ENCODE measurements around the gene KRT75.
A peak's percentile ranks its signal among the peaks of the same experiment; 100 is the strongest.

The KRT75 gene

GRCh38 chr12:52400906-52401305 lies 33.3 kb downstream of the KRT75 start:
- Histone ChIP-seq H3K27me3 (ENCODE audit: insufficient read depth, low read length, poor library complexity) (no peaks in the 10 kb centered on the region), H3K18ac (ENCODE audit: low read length) (no peak overlapping the region), H2BK120ac (ENCODE audit: low read depth, low read length) (no peak overlapping the region), H3K23ac (ENCODE audit: low read length) (no peak overlapping the region), H3K56ac (ENCODE audit: low read length) (no peak overlapping the region), H3K79me2 (ENCODE audit: control insufficient read depth, insufficient read depth, low read length) (no peaks in the 10 kb centered on the region), H3K4me1 (ENCODE audit: control insufficient read depth, low read depth, low read length) (no peaks in the 10 kb centered on the region), H2BK15ac (replicated peaks; ENCODE audit: low read depth) (no peak overlapping the region), H2BK5ac (ENCODE audit: low read length) (no peak overlapping the region), H2AK5ac (ENCODE audit: low read length) (no peak overlapping the region), H3K27ac (ENCODE audit: low read depth, low read length) (no peak overlapping the region), H4K8ac (ENCODE audit: low read depth, low read length) (no peak overlapping the region), H3K4ac (ENCODE audit: low read depth, low read length) (no peak overlapping the region), H3K36me3 (ENCODE audit: control insufficient read depth, insufficient read depth, low read length) (no peaks in the 10 kb centered on the region), H3K79me1 (ENCODE audit: low read length) (no peaks in the 10 kb centered on the region), H4K5ac (ENCODE audit: low read length) (no peak overlapping the region), H3K4me2 (ENCODE audit: low read length) (no peak overlapping the region), H3K4me3 (ENCODE audit: low read length) (no peak overlapping the region), H3K9ac (ENCODE audit: low read length) (no peak overlapping the region)
- no CpG with 5 or more reads among the region's 9 CpGs for WGBS (ENCODE audit: extremely low coverage, insufficient coverage, low lambda C conversion rate)
- no peak for DNase-seq

GRCh38 chr12:52399756-52400155 lies 34.4 kb downstream of the KRT75 start:
- Histone ChIP-seq H2BK15ac (replicated peaks; ENCODE audit: low read depth) (no peak overlapping the region), H2BK5ac (ENCODE audit: low read length) (no peak overlapping the region), H3K79me2 (ENCODE audit: control insufficient read depth, insufficient read depth, low read length) (no peaks in the 10 kb centered on the region), H3K9ac (ENCODE audit: low read length) (no peak overlapping the region), H3K23ac (ENCODE audit: low read length) (no peak overlapping the region), H3K56ac (ENCODE audit: low read length) (no peak overlapping the region), H3K27ac (ENCODE audit: low read depth, low read length) (no peak overlapping the region), H3K18ac (ENCODE audit: low read length) (no peak overlapping the region), H3K4me1 (ENCODE audit: control insufficient read depth, low read depth, low read length) (no peaks in the 10 kb centered on the region), H3K4ac (ENCODE audit: low read depth, low read length) (no peak overlapping the region), H3K36me3 (ENCODE audit: control insufficient read depth, insufficient read depth, low read length) (no peaks in the 10 kb centered on the region), H2AK5ac (ENCODE audit: low read length) (no peak overlapping the region), H3K4me2 (ENCODE audit: low read length) (no peak overlapping the region), H4K8ac (ENCODE audit: low read depth, low read length) (no peak overlapping the region), H4K5ac (ENCODE audit: low read length) (no peak overlapping the region), H3K27me3 (ENCODE audit: insufficient read depth, low read length, poor library complexity) (no peaks in the 10 kb centered on the region), H3K79me1 (ENCODE audit: low read length) (no peaks in the 10 kb centered on the region), H2BK120ac (ENCODE audit: low read depth, low read length) (no peak overlapping the region), H3K4me3 (ENCODE audit: low read length) (no peak overlapping the region)
- no CpG with 5 or more reads among the region's 16 CpGs for WGBS (ENCODE audit: extremely low coverage, insufficient coverage, low lambda C conversion rate)
- no peak for DNase-seq

GRCh38 chr12:52398176-52398575 lies 36.0 kb downstream of the KRT75 start:
- peak; percentile 5 for DNase-seq
- H3K4me3 ChIP-seq (ENCODE audit: low read length): no peak overlapping the region
- no peak overlapping the region for H3K23ac ChIP-seq (ENCODE audit: low read length)
- no peak overlapping the region for H3K4ac ChIP-seq (ENCODE audit: low read depth, low read length)
- H3K4me1 ChIP-seq (ENCODE audit: control insufficient read depth, low read depth, low read length): no peaks in the 10 kb centered on the region
- no peak overlapping the region for H2BK15ac ChIP-seq (replicated peaks; ENCODE audit: low read depth)
- no peak overlapping the region for H3K18ac ChIP-seq (ENCODE audit: low read length)
- no peak overlapping the region for H3K4me2 ChIP-seq (ENCODE audit: low read length)
- no peak overlapping the region for H2BK120ac ChIP-seq (ENCODE audit: low read depth, low read length)
- H3K56ac ChIP-seq (ENCODE audit: low read length): no peak overlapping the region
- H3K79me1 ChIP-seq (ENCODE audit: low read length): no peaks in the 10 kb centered on the region
- H3K27me3 ChIP-seq (ENCODE audit: insufficient read depth, low read length, poor library complexity): no peaks in the 10 kb centered on the region
- no peaks in the 10 kb centered on the region for H3K36me3 ChIP-seq (ENCODE audit: control insufficient read depth, insufficient read depth, low read length)
- no peaks in the 10 kb centered on the region for H3K79me2 ChIP-seq (ENCODE audit: control insufficient read depth, insufficient read depth, low read length)
- no peak overlapping the region for H3K27ac ChIP-seq (ENCODE audit: low read depth, low read length)
- WGBS (ENCODE audit: extremely low coverage, insufficient coverage, low lambda C conversion rate): no CpG with 5 or more reads among the region's 1 CpG
- H2BK5ac ChIP-seq (ENCODE audit: low read length): no peak overlapping the region
- H4K5ac ChIP-seq (ENCODE audit: low read length): no peak overlapping the region
- H2AK5ac ChIP-seq (ENCODE audit: low read length): no peak overlapping the region
- no peak overlapping the region for H3K9ac ChIP-seq (ENCODE audit: low read length)
- no peak overlapping the region for H4K8ac ChIP-seq (ENCODE audit: low read depth, low read length)

- no peak overlapping the region for H3K9ac ChIP-seq (ENCODE audit: low read length)
- no peak overlapping the region for H3K56ac ChIP-seq (ENCODE audit: low read length)
- H3K23ac ChIP-seq (ENCODE audit: low read length): no peak overlapping the region
- H3K79me1 ChIP-seq (ENCODE audit: low read length): no peaks in the 10 kb centered on the region
- no peak overlapping the region for H2BK15ac ChIP-seq (replicated peaks; ENCODE audit: low read depth)
- no CpG with 5 or more reads among the region's 8 CpGs for WGBS (ENCODE audit: extremely low coverage, insufficient coverage, low lambda C conversion rate)
- H4K5ac ChIP-seq (ENCODE audit: low read length): no peak overlapping the region
- H3K27me3 ChIP-seq (ENCODE audit: insufficient read depth, low read length, poor library complexity): no peaks in the 10 kb centered on the region
- H2BK5ac ChIP-seq (ENCODE audit: low read length): no peak overlapping the region
- H4K8ac ChIP-seq (ENCODE audit: low read depth, low read length): no peak overlapping the region
- no peak overlapping the region for H3K4me3 ChIP-seq (ENCODE audit: low read length)
- no peak overlapping the region for H2BK120ac ChIP-seq (ENCODE audit: low read depth, low read length)
- H3K4me1 ChIP-seq (ENCODE audit: control insufficient read depth, low read depth, low read length): no peaks in the 10 kb centered on the region
- no peak overlapping the region for H2AK5ac ChIP-seq (ENCODE audit: low read length)
- H3K4me2 ChIP-seq (ENCODE audit: low read length): no peak overlapping the region
- no peaks in the 10 kb centered on the region for H3K79me2 ChIP-seq (ENCODE audit: control insufficient read depth, insufficient read depth, low read length)
- H3K27ac ChIP-seq (ENCODE audit: low read depth, low read length): no peak overlapping the region
- no peak for DNase-seq
- H3K18ac ChIP-seq (ENCODE audit: low read length): no peak overlapping the region
- no peak overlapping the region for H3K4ac ChIP-seq (ENCODE audit: low read depth, low read length)
- no peaks in the 10 kb centered on the region for H3K36me3 ChIP-seq (ENCODE audit: control insufficient read depth, insufficient read depth, low read length)
Measured at GRCh38 chr12:52396656-52397055, 37.5 kb downstream of the KRT75 start.

GRCh38 chr12:52395761-52396434 lies 38.3 kb downstream of the KRT75 start:
- Histone ChIP-seq H3K27ac (ENCODE audit: low read depth, low read length) (no peak overlapping the region), H3K36me3 (ENCODE audit: control insufficient read depth, insufficient read depth, low read length) (no peaks in the 10 kb centered on the region), H3K23ac (ENCODE audit: low read length) (no peak overlapping the region), H3K4ac (ENCODE audit: low read depth, low read length) (no peak overlapping the region), H3K79me2 (ENCODE audit: control insufficient read depth, insufficient read depth, low read length) (no peaks in the 10 kb centered on the region), H4K8ac (ENCODE audit: low read depth, low read length) (no peak overlapping the region), H2BK120ac (ENCODE audit: low read depth, low read length) (no peak overlapping the region), H3K18ac (ENCODE audit: low read length) (no peak overlapping the region), H3K4me2 (ENCODE audit: low read length) (no peak overlapping the region), H3K9ac (ENCODE audit: low read length) (no peak overlapping the region), H2BK5ac (ENCODE audit: low read length) (no peak overlapping the region), H4K5ac (ENCODE audit: low read length) (no peak overlapping the region), H3K56ac (ENCODE audit: low read length) (no peak overlapping the region), H3K79me1 (ENCODE audit: low read length) (no peaks in the 10 kb centered on the region), H3K4me3 (ENCODE audit: low read length) (no peak overlapping the region), H2BK15ac (replicated peaks; ENCODE audit: low read depth) (no peak overlapping the region), H2AK5ac (ENCODE audit: low read length) (no peak overlapping the region), H3K27me3 (ENCODE audit: insufficient read depth, low read length, poor library complexity) (no peaks in the 10 kb centered on the region), H3K4me1 (ENCODE audit: control insufficient read depth, low read depth, low read length) (no peaks in the 10 kb centered on the region)
- WGBS (ENCODE audit: extremely low coverage, insufficient coverage, low lambda C conversion rate): no CpG with 5 or more reads among the region's 20 CpGs
- peak; percentile 90 for DNase-seq

- Histone ChIP-seq H3K4me3 (ENCODE audit: low read length) (no peak overlapping the region), H2BK15ac (replicated peaks; ENCODE audit: low read depth) (no peak overlapping the region), H3K4me2 (ENCODE audit: low read length) (no peak overlapping the region), H3K79me1 (ENCODE audit: low read length) (no peaks in the 10 kb centered on the region), H3K4me1 (ENCODE audit: control insufficient read depth, low read depth, low read length) (peaks cover 3% of the 10 kb centered on the region), H4K5ac (ENCODE audit: low read length) (no peak overlapping the region), H3K56ac (ENCODE audit: low read length) (no peak overlapping the region), H4K8ac (ENCODE audit: low read depth, low read length) (no peak overlapping the region), H3K18ac (ENCODE audit: low read length) (no peak overlapping the region), H3K9ac (ENCODE audit: low read length) (no peak overlapping the region), H3K27ac (ENCODE audit: low read depth, low read length) (no peak overlapping the region), H3K4ac (ENCODE audit: low read depth, low read length) (no peak overlapping the region), H3K23ac (ENCODE audit: low read length) (no peak overlapping the region), H3K27me3 (ENCODE audit: insufficient read depth, low read length, poor library complexity) (no peaks in the 10 kb centered on the region), H2BK5ac (ENCODE audit: low read length) (no peak overlapping the region), H2AK5ac (ENCODE audit: low read length) (no peak overlapping the region), H2BK120ac (ENCODE audit: low read depth, low read length) (no peak overlapping the region), H3K36me3 (ENCODE audit: control insufficient read depth, insufficient read depth, low read length) (no peaks in the 10 kb centered on the region), H3K79me2 (ENCODE audit: control insufficient read depth, insufficient read depth, low read length) (no peaks in the 10 kb centered on the region)
- no peak for DNase-seq
- no CpG with 5 or more reads among the region's 13 CpGs for WGBS (ENCODE audit: extremely low coverage, insufficient coverage, low lambda C conversion rate)
Measured at GRCh38 chr12:52394836-52395405, 39.2 kb downstream of the KRT75 start.

Measured in mesendoderm (in vitro differentiated cells).